Suprapubic skin (tissue), 4 donors: ENCODE results near the gene LRFN4.

ENCODE experiments used
- EP300 ChIP-seq: sonication (generic); formaldehyde crosslinking; IDR thresholded peaks from one replicate; pipeline ENCODE4 v1.6.1; 2017; ENCODE audit warnings: antibody characterized with exemption
- POLR2A ChIP-seq, 2 donors: fragments of 450-650 bp; IDR thresholded peaks; one replicate each; pipeline ENCODE4 v1.6.1; 2017; ENCODE audit warnings: antibody characterized with exemption in 2 of 2, mild to moderate bottlenecking in 2 of 2, moderate library complexity in 2 of 2
- POLR2AphosphoS5 ChIP-seq, 3 donors: sonication (generic); formaldehyde crosslinking; IDR thresholded peaks; one replicate each; pipeline ENCODE4 v1.6.1; 2017; ENCODE audit warnings: antibody characterized with exemption in 3 of 3
- TF ChIP-seq, protein P1 (sequence below), 2 donors: fragments of 200-600 bp in 1 of 2; fragments of 450-650 bp in 1 of 2; sonication (generic) in 1 of 2; IDR thresholded peaks; one replicate each; pipeline ENCODE4 v1.5.1; 2016 to 2019; ENCODE audit warnings: antibody characterized with exemption in 2 of 2, mild to moderate bottlenecking in 1 of 2, moderate library complexity in 1 of 2

DNA sequence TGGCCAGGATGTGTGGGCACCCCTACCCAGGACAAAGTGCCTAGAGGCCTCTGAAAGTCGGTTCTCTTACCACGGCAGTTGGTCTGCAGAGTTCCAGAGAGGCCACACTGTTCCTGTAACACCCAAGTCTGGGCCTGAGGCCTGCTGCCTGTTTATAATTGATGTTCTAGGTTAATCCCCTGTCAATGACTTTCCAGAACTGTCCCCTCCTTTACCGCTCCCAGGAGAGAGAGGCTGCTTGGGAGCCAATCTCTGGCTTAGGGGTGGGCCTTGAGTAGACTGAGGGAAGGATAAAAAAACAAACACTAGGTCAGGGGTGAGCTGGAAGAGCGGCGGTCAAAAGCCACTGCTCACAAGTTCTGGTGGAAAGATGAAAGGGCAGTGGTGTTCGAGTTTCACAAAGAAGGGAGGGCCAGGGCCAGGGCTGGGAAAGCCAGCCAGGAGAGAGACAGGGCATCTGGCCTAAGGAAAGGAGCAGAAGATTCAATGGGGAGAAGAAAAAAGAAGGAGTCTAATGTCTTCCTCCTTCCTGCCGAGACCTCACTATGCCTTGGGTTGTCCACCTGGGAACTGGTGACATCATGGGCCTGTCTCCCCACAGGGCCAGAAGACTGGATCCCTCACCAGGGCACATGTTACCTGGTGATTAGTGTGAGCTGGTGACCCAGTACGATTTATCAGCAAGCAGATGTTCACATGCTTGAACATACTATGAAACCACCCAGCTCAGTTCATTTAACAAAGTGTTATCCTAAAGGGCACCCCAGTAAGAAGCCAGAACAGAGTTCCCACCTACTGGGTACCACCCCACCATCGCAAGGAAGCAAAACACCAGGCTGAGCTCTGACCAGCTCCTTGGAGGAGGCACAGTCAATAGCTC, 51.1 kb downstream of the LRFN4 start:
- TF ChIP-seq POLR2A (IDR thresholded peaks at IDR 0.05) (no peak), EP300 (no peak), POLR2AphosphoS5 (IDR thresholded peaks at IDR 0.05) (no peak)
- TF ChIP-seq, protein P1, sequence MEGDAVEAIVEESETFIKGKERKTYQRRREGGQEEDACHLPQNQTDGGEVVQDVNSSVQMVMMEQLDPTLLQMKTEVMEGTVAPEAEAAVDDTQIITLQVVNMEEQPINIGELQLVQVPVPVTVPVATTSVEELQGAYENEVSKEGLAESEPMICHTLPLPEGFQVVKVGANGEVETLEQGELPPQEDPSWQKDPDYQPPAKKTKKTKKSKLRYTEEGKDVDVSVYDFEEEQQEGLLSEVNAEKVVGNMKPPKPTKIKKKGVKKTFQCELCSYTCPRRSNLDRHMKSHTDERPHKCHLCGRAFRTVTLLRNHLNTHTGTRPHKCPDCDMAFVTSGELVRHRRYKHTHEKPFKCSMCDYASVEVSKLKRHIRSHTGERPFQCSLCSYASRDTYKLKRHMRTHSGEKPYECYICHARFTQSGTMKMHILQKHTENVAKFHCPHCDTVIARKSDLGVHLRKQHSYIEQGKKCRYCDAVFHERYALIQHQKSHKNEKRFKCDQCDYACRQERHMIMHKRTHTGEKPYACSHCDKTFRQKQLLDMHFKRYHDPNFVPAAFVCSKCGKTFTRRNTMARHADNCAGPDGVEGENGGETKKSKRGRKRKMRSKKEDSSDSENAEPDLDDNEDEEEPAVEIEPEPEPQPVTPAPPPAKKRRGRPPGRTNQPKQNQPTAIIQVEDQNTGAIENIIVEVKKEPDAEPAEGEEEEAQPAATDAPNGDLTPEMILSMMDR (IDR thresholded peaks at IDR 0.05), result no peak
